Measurements from ENCODE around the gene MAP7D2.
"Not testable (repeated sequence)": the region's sequence is repeated elsewhere in the genome, so short reads cannot be mapped to it uniquely, and the experiment has no call there.

The MAP7D2 gene

DNA sequence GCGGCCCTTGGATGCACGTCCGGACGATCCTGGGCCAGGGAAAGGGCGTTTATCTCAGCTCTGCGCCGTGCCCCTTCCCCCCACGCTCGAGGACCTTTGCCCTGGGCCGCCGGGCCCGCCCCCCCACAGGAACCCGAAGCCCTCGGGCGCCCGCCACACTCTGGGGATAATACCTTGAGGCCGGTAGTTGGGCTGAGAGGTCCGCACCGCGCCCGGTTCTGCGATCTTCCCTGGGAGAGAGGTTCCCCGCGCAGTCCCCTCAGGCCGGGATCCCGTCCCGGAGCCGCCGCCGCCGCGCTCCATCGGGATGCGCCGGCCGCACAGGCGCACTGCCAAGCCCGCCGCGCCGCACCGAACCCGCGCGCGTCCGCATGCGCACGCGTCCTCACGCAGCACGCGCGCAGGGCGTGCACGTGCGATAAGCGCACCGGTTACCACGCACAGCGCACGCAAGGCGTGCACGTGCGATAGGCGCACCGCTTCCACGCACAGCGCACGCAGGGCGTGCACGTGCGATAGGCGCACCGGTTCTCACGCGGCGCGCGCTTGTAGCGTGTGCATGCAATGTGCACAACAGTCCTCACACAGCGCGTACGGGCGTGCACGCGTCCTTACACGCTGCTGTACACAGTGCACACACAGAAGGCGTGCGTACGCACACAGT lies at the start of gene MAP7D2:
Gene MAP7D2, minus strand, starts transcription at position 331 of the 664 bp plus-strand sequence. Its CDS starts 28 bp downstream, at position 303.
- no peak for DNase-seq

DNA sequence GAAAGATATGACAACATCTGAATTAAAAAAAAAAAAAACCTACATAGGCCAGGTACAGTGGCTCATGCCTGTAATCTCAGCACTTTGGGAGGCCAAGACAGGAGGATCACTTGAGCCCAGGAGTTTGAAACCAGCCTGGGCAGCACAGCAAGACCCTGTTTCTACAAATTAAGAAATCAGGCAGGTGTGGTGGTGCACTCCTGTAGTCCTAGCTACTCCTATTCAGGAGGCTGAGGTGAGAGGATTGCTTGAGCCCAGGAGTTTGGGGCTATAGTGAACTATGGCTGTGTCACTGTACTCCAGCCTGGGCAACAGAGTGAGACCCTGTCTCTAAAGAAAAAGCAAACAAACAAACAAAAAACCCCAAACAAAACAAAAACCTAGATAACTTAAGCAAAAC lies 45.8 kb upstream of the MAP7D2 start:
- not testable (repeated sequence) for DNase-seq

DNA sequence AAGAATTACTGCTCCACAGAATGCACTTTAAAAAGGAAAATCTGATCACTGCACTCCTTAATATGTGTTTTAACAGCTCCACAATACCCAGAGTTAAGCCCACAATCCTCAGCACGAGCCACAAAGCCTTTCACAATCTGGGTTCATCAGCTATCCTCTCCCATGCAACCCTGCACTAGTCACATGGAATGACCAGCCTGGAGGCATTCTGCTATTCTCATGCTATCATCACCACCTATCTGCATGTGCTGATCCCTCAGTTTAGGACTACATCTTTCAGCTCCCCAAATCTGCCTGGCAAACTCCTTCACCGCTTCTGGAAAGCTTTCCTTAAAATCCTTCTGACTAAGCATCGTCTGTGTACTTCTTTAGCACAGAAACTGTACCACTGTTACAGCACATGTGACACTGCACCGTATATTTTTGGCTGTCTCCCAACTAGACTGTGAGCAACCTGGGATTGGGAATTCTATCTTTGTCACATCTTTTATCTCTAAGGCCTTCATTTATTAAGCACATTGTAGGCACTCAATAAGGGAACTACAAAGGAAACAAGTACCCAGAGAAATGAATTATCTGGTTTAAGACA lies 43.2 kb upstream of the MAP7D2 start:
- DNase-seq, result no peak

DNA sequence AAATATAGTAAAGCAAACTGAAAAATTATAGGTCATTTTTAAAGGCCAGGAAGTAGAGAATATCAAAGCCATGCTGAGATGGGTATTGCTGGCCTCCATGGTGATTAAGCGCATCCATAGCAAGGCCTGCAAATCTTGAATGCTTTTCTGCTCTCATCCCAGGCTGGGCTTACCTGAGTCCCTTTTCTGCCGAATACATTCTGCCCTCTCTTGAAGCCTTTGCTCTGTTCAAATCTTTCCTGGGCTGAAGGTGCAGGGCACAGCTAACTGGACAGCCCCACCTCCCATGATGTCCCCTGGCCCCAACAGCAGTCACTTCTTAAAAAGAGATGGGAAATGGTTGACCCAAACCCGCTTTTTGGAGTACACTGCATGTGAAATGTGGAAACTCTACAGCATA lies 35.0 kb upstream of the MAP7D2 start:
- DNase-seq, result no peak

GRCh38 chrX:20149326-20149725 lies 32.6 kb upstream of the MAP7D2 start:
- DNase-seq, result no peak

- no peak for DNase-seq
Measured at GRCh38 chrX:20147561-20147960, 30.9 kb upstream of the MAP7D2 start.

DNA sequence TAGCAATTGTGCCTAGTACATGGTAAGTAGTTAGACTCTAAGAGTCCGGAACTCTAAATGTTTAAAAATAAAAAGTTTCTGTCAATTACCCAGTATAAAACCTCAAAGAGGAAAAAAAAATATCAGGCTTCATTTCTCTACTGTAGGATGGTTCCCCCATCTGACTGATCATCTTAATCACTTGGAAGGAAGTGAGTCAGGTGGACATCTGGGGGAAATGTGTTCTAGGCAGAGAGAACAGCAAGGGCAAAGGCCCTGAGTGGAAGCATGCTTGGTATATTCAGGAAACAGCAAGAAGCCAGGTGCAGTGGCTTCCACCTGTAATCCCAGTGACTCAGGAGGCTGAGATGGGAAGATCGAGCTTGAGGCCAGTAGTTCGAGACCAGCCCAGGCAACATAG lies 27.8 kb upstream of the MAP7D2 start:
- DNase-seq, result no peak

DNA sequence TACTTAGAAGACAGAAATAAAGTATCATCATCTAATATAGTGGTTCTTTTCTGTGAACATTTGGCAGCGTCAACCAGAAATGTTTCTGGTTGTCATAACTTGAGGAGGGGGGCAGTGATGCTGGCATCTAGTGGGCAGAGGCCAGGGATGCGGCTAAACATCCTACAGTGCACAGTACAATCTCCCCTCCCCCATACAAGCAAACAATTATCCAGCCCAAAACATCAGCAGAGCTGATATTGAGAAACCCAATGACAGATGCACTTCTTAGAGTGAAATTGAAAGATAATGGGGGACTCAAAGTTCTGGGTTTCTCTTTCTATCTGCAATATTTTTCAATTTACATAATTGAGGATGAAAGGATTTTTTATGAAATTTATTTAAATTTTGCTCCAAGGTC lies 26.9 kb upstream of the MAP7D2 start:
- no peak for DNase-seq

DNA sequence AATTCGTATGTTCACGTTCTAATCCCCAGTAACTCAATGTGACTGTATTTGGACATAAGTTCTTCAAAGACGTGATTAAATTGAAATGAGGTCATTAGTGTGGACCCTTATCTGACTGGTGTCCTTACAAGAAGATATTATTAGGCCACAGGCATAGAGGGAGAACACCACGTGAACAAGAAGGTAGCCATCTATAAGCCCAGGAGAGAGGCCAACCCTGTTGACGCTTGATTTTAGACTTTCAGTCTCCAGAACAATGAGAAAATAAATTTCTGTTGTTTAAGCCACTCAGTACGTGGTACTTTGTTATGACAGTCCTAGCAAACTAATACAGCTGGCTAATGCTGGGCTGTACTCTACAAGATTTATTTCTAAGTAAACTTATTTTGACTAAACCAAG lies 26.4 kb upstream of the MAP7D2 start:
- DNase-seq, result no peak

DNA sequence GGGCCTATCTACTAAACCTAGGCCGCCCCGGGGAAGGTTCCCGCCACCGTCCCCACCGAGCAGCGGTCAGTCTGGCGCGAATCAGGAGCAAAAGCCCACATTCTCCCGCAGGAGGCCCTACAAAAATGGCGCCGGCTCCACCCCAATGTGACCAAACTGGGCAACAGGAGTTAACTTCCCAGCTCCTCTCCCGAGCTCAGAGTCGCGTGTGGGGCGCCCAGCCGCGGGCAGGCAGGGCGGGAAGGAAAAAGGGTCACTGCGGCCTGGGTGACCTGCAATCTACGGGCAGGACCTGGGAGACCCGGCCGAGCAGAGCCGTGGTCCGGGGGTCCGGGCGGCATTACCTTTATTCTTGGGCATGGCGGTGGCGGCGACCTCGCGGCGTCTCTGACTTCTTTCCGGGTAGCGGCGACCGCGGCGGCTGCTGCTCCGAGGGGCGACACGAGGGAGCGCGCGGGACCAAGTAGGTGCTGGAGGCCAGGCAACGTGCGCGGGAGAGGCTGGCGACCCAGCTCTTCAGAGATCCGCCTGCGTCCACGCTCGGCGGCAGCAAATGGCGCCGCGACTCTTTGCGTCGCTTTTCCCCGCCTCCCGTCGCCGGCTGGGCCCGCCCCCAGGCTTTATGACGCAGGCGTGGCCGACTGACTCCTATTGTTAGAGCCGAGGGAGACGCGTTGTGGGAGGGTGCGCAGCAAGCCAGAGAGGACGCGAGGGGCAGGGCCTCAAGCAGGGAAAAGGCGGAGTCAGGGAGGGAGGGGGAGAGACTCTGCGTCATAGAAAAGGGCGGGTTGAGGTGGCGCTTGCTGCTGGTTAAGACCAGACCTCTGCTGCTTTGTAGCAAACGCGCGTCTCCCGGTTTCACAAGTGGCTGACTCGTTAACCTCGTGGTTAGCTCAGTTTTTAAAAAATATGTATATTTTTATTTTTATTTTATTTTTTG lies 24.8 kb upstream of the MAP7D2 start, which contains the start of gene EIF1AX:
Gene EIF1AX, minus strand, starts transcription at position 558 of the 940 bp plus-strand sequence. Its CDS starts 198 bp downstream, at position 360.
- peak; percentile 95 for DNase-seq

DNA sequence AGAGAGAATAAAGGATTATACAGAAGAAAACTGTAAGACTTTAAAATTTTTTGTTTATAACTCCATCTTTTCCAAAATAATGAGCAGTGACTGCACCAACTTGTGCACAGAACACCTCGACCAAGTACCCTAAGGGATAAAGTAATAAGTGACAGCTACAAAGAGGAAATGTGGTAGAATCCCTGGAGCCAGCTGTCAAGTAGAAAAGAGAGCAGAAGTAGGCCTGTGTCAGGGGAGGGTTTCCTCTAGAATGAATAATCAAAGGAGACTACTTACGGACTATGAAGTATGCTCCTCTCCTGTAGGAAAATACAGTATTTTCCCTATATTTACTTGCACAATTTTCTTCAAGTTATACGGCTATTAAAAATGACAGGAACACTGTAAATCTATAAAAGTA lies 23.7 kb upstream of the MAP7D2 start:
- DNase-seq, result peak; percentile 13

- no peak for DNase-seq
Measured at GRCh38 chrX:20139966-20140365, 23.3 kb upstream of the MAP7D2 start.

DNA sequence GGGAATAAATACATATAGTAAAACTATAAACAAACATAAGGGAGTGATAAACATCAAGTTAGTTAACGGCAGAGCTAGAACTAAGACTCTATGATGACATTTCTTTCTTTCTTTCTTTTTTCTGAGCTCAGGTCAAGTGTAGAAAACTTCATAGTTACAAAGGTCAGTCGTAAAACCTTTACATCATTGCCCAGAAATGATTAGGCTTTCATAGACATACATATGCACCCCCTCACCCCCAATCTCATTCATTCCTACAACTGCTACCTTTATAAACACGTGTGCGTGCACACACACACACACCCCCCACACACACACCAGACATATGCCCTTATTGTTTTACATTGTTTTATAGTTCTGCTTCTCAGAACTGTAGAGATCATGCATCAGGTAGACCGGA lies 19.2 kb upstream of the MAP7D2 start:
- no peak for DNase-seq

GRCh38 chrX:20132666-20133065 lies 16.0 kb upstream of the MAP7D2 start:
- no peak for DNase-seq

DNA sequence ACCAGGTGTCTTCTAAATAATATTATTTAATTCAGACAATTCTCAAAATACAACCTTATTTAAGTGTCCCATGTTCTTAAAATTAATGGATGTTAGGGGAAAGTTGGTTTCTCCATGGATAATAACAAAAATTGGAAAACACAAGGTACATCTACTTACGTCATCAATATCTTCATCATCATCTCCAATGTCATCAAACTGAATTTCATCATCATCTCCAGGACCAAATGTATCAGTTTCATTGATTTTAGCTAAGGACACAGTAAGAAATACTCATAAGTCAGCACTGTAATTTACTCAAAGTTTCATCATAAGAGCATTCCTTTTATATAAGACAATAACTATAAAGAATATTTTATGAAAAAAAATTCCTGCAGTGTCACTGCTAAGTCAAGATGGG lies 13.7 kb upstream of the MAP7D2 start:
- DNase-seq, result no peak

GRCh38 chrX:20129547-20129946 lies 12.8 kb upstream of the MAP7D2 start:
- no peak for DNase-seq

DNA sequence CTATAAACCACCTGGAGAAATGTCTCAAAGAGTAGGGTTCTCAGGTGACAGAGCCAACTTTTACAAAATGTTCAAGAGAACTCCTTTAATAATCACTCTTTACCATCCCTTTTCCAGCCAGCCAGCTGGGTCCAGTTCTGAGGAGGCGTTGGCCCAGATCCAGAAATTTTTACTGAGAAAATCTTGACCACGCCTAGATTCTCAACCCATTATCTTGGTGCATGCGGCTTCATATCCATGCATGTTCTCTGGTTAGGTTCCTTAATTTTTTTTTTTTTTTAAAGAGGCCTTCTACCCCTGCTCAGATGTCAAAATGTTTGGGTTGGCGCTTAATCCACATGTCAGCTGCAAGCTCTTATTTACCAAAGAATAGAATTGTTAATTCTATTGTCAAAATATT lies 12.0 kb upstream of the MAP7D2 start:
- no peak for DNase-seq

GRCh38 chrX:20127440-20127839 lies 10.7 kb upstream of the MAP7D2 start:
- not testable (repeated sequence) for DNase-seq

DNA sequence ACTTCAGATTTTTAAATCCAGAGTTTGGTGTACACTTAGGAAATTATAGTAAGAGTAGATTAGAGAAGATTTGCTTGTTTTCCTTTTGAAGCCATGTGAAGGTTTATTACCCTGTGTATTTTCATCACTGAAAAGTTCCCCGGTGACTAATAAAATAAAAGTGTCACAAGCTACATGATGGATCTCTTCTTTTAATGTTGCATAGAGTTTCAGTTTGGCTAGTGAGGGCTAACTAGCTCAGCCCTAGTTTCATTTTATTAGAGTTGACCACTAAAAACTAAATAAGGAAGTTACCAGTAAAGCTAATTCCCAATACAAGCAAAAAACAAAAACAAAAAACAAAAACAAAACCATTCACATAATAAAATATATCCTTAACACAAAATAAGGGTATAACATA lies 10.1 kb upstream of the MAP7D2 start:
- DNase-seq, result not testable (repeated sequence)

GRCh38 chrX:20124964-20125363 lies 8.3 kb upstream of the MAP7D2 start:
- no peak for DNase-seq

DNA sequence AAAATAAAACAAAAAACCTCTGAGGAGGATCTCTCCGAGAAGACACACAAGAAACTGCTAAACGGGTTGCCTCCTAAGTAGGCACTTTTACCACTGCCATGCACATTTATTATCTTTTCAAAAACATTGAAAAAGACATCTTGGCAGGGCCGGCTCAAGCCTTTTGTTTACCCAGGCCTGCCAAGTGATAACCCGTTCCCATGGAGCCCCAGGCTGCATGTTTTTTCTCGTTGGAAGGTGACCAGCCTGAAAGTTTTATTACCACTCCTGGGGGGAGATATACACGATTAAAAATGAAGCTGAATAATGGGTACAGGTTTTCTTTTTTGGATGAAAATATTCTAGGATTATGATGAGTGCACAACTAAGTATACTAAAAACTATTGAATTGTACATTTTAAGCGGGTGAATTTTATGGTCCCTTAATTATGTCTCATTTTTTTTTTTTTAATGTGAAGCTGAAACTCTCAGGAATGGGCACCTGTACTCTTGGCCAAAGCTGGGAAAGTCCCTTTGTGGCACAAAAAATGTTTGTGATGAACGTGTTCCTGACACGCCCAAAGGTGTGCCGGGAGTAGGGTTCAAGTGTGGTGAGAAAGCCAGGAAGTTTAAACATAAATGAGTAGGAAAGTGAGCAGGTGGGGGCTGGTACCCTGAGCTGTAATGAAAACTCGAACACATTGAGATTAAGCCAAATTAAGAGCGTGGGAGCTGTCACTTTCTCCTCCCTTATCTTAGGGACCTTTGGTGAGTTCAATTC lies 1.5 kb upstream of the MAP7D2 start:
- no peak for DNase-seq

DNA sequence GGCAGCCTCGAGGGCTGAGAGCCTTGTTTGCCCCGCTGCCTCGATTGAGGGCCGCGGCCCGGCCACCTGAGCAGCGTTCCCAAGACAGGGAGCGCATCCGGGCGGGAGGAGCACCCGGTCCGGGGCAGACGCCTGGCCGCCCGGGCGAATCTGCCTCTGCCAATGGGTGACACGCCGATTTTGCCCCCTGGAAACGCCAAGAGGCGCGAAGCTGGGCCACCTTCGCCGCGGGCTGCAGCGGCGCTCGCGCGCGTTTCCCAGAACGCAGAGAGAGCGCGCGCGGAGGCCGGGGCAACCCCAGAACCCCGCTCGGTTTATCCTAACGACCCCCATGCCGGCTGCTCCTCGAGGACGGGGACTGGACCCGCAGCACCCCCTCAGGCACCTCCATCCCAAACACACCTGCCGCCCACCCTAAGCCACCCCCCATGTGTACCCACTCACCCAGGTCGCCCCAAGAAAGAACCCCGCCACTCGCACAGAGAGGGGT lies 575 bp downstream of the MAP7D2 start:
- no peak for DNase-seq
